Stimulated activated CD8-positive, alpha-beta memory T cell treated with anti-CD3 and anti-CD28 coated beads, Interleukin-4, amount 100 ng/mL, for 1 hour (primary cell): Measurements from ENCODE around the gene RGS12.

Experiments used
- DNase-seq, 2 donors: peaks; one replicate each; pipeline ENCODE4 v3.0.0-alpha.2; 2020; ENCODE audit warnings: low read depth in 2 of 2, low spot score in 1 of 2

Gene RGS12

GRCh38 chr4:3311095-3311372, 18.2 kb downstream of the RGS12 start:
- no peak for DNase-seq

DNA sequence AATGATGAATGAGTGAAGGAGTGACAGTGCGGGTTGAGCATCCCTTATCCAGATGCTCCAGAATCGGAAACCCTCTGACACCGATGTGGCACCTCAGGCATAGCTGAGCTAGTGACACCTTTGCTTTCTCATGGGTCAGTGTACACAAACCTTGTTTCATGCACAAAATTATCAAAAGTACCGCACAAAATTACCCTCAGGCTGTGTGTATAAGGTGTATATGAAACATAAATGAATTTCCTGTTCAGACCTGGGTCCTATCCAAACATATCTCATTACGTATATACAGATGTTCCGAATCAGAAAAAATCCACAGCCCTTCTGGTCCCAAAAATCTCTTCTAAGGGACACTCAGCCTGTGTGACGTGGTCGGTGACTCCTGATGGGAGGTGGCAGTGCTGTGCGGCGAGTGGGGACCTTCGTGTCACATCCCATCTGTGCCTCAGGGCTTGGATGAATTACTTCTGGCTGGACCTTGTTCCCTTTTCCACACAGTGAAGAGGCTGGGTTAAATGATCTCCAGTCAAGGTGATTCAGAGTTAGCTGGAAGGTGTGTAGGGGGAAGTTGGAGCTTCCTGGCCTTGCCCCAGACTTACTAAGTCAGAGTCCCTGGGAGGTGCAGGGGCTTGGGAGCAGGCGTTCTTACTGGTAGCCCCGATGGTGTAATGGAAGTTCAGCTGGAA, 18.8 kb downstream of the RGS12 start:
- no peak for DNase-seq

GRCh38 chr4:3312362-3312761, 19.5 kb downstream of the RGS12 start:
- no peak for DNase-seq

- DNase-seq, result no peak
Measured at GRCh38 chr4:3313139-3313538, 20.3 kb downstream of the RGS12 start.

GRCh38 chr4:3313556-3314228, 20.9 kb downstream of the RGS12 start:
- no peak for DNase-seq

- no peak for DNase-seq
Measured at GRCh38 chr4:3314706-3315260, 22.0 kb downstream of the RGS12 start.

DNA sequence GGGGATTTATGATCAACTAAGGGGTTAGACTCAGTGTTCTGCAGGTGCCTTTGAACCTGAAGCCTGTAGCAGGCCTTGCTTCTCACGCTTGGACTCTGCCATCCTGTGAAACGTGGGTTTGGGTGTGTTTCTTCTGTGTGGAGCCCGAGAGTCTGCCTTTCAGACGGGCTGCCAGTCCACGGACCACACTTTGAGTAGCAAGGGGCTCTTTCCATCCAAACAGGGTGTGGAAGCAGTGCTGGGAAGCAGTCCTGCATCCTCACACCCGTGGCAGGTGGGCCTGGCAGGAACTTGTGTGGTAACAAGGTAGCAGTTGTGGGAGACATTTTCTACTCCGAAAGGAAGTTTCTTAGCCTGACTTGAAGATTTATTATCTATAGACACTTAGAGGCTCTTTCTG, 22.7 kb downstream of the RGS12 start:
- DNase-seq, result no peak

- DNase-seq, result no peak
Measured at GRCh38 chr4:3316146-3316545, 23.3 kb downstream of the RGS12 start.

GRCh38 chr4:3317011-3317655, 24.3 kb downstream of the RGS12 start:
- DNase-seq, result no peak

- no peak for DNase-seq
Measured at GRCh38 chr4:3317656-3318211, 24.9 kb downstream of the RGS12 start.

DNA sequence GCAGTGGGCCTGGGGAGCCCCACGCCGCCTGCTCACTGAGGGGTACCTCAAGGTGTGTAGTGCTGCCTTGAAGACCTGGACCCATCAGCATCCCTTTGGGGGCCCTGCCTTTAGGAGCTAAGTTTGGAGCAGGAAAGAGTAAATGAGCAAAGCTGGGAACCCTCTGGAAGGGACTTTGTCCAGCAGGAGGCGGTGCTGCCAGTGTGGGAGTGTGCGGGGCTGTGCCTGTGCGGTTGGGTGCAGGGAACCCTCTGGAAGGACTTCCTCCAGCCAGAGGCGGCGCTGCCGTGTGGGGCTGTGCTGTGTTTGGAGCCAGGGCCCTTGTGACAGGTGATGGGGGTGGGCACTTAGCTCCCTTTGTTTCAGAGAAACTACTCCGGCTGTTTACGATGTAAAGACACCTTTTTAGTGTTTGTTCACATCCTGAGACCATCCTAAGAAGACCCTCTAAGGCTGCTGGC, 25.8 kb downstream of the RGS12 start:
- DNase-seq, result no peak

- no peak for DNase-seq
Measured at GRCh38 chr4:3320361-3321023, 27.7 kb downstream of the RGS12 start.

DNA sequence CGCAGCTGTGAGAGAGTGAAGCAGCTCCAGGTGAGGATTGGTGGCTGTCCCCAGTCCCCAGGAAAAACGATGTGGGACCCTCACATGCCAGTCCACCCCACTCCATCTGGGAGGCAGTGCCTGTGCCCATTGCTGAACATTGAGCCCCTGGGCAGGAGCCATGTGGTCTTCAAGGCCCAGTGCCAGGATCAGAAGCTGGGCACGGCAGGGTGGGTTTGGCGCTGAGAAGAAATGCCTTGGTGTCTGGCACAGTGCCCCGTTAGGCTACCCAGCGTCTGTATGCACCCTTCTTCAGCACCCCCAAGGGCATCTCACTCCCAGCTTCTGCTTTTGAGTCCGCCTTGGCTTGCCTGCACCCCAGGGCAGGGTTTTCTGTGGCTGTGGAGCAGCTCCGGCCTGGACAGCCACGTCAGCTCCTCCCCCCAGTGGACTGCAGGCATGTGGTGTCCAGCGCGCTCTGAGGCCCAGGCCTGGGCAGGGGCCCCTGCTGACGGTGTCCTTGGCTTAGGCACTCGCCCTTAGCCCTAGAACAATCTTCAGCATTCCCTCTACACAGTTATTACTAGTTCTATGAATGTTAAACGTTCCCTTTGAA, 28.6 kb downstream of the RGS12 start:
- no peak for DNase-seq

GRCh38 chr4:3322059-3322550, 29.3 kb downstream of the RGS12 start:
- no peak for DNase-seq

DNA sequence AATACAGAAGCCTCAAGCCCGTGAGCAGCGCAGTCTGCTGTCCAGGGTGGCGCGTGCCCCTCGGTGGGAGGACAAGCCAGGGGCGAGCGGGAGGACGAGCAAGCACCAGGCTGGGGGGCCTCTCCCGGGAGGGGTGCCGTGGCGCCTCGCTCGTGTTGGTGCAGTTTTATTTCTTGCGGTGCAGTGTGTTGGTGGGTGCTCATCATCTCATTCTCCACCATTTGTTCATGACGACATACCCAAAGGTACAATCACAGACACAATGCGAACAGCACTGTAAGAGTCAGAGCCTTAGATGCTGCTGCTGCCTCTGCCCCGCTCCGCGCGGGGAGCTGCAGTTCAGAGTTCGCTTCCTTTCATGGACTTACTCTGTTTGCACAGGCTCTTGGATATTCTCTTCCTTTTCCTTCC, 30.3 kb downstream of the RGS12 start:
- DNase-seq, result no peak

DNA sequence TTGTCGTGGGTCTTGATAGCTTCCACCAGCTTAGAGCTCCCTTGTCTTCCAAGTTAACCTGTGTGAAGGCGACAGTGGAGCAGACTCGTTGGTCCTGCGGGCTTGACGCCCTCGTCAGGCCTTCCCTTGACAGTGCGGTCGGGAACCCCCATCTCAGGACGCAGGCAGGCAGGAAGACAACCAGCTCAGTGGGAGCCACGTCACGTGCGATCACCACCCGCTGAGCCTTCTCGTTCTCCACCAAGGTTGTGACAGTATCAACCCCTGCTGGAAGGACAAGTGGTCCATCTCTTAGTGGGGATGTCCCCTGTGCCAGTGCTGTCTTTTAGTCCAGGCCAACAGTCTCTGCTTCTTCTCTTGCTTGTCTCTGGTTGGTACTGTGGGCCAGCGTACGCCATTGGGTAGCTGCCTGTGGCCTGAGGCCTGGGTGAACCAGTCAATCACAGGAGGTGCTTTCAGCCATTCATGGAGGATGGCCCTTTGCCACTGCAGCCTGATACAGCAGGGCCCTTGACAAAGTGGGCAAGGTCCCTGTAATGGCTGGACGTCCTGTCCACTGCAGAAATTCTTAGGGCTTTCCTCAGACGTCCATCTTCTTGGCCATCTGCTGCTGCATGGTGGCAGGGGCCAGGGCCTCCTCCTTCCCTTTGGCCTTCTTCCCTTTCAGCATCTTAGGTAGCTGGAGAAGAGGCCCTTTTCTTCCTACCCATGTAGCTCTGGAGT, 31.4 kb downstream of the RGS12 start:
- no peak for DNase-seq

DNA sequence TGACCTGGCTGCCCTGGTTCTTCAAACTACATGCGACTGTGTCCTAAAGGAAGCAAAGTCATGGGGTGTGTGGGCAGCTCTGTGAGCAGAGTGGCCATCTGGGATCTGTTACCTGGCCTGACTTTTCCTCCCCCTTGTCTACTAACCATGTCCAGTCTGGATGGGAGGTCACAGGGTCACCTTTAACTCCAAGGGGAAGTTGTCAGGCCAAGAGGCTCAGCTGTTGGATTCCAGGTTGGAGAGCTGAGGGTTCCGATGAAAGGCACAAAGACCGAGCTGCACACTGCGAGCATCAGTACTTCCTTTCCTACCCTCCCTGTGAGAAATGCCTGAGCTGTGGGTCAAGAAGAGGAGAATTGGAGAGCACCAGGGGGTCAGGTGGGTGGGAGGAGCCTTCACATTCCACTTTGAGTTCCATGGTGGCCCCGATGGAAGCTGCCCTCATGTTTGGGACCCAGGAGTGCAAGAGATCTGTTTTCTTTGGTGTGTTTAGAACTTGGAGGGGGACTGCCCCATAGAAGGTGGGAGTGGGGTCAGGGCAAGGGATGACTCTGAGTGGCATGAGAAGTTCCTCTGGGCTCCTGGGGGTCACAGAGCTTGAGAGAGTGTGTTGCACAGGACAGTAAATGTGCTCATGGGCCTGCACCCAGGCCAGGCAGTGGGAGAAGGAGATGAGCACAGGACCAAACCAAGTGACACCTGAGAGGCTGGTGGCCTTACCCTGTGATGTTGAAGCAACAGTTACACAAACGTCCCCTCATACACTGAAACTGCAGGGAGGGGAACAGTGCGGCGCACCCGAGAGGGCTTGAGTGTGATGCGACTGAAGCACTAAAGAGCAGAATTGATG, 36.2 kb downstream of the RGS12 start:
- no peak for DNase-seq

DNA sequence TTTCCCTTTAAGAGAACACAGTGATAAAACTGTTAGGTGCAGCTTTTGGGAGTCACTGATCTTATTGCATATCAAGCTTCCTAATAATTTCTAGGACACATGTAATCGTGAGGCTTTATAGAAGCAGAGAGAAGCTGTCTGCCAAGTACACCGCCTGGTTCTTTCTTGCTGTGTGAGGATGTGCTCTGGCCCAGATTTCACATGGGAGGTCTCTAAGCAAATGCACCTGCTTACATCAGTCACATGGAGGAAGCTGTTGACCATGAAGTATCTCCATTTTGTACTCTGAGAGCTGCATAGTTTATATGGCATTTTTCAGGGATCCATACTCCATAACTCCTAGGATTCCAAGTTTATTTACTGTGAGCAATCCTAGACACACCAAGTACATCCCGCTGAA, 37.1 kb downstream of the RGS12 start:
- no peak for DNase-seq

GRCh38 chr4:3330707-3331106, 37.9 kb downstream of the RGS12 start:
- DNase-seq, result no peak
